ENCODE results near the gene IMMP1L.

IMMP1L gene

DNA sequence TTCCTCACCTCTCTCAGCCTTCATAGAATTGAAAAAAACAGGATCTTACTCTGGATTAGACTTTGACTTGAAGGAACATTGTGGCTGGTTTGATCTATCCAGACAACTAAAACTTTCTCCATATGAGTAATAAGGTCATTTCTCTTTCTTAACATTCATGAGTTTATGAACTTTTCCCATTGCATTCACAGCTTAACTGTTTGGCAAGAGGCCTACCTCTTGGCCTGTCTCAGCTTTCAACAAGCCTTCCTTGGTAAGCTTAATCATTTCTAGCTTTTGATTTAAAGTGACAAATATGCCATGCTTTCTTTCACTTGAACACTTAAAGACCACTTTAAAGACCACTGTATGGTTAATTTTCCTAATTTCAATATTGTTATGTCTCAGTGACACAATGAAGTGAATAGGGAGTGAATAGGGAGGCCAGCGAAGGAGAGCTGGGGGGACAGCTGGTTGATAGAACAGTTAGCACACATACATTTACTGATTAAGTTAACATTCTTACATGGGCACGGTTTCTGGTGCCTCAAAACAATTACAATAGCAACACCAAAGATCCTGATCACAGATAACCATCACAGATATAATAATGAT is 17.0 kb downstream of the IMMP1L start:
- TF ChIP-seq, protein P1, sequence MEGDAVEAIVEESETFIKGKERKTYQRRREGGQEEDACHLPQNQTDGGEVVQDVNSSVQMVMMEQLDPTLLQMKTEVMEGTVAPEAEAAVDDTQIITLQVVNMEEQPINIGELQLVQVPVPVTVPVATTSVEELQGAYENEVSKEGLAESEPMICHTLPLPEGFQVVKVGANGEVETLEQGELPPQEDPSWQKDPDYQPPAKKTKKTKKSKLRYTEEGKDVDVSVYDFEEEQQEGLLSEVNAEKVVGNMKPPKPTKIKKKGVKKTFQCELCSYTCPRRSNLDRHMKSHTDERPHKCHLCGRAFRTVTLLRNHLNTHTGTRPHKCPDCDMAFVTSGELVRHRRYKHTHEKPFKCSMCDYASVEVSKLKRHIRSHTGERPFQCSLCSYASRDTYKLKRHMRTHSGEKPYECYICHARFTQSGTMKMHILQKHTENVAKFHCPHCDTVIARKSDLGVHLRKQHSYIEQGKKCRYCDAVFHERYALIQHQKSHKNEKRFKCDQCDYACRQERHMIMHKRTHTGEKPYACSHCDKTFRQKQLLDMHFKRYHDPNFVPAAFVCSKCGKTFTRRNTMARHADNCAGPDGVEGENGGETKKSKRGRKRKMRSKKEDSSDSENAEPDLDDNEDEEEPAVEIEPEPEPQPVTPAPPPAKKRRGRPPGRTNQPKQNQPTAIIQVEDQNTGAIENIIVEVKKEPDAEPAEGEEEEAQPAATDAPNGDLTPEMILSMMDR (IDR thresholded peaks at IDR 0.05) = no peak

DNA sequence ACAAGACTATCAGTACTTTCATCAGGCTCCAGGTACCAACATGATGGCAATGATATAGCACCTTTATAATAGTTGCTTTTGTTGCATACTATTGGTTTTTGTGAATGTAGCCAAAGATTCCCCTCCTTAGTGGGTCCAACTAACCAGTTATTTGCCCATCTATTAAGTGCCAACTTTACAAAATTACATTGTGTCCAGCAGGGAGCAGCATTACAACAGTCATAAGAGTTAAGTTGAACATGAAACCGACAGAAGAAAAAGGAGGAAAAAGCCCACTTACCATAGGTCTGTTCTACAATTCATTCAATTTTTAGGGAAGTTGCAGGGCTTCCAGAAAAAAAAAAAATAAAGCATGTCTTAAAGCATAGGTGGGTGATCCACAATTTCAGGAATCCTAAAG is 21.6 kb downstream of the IMMP1L start:
- TF ChIP-seq, protein P1 (IDR thresholded peaks at IDR 0.05) = peak; percentile 55

DNA sequence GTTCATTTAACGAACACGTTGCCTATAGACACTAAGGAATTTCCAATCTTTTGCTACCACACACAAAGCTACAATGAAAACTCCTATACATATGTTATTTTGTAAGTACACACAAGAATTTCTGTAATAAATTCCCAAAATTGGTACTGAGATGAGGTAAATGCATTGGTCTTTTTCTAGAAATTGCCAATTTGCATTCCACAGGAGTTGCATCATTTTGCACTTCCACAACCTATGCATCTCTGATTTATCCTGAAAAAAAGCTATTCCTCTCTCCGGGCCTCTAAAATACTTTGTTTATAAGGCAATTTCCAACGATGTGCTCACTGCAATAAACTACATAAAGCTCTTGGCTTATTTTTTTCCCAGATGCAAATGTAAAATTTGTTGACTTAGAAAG is 24.9 kb downstream of the IMMP1L start:
- TF ChIP-seq, protein P1 (IDR thresholded peaks at IDR 0.05) = no peak

DNA sequence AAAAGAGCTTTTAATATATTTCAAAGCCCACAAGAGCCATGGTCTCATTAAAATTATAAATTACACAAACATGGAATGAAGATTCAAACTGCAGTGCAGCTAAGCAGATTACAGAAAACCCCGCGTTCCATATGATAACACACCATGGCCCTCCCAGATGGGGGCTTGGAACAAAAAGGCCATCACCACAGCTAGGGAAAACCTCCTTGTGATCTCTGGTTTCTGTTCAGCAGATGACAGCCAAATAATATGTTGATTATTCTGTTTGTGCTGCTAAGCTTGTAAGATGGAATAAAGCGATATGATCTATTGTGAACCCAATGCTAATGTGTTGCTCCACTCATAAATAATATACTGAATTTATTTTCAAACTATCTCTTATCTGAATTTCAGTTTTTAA is 28.5 kb downstream of the IMMP1L start:
- TF ChIP-seq, protein P1 (IDR thresholded peaks at IDR 0.05) = no peak

DNA sequence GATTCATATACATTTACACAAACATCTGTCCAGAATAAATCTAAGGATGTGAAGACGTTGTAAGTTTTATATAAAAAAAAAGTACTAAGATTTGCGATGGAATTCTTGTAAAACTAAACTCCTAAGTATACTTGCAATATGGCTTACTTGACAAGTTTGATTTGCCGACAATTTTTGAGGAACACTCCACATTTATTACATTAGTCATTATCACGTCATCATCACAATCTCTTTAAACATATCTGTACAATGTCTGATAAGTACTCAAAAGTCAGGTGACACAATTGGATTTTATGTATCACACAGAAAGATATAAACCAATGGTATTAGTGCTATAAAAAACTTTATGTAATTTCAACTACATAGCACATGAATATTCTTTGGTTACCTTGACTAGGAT is 30.4 kb downstream of the IMMP1L start:
- TF ChIP-seq, protein P1 (IDR thresholded peaks at IDR 0.05) = no peak

DNA sequence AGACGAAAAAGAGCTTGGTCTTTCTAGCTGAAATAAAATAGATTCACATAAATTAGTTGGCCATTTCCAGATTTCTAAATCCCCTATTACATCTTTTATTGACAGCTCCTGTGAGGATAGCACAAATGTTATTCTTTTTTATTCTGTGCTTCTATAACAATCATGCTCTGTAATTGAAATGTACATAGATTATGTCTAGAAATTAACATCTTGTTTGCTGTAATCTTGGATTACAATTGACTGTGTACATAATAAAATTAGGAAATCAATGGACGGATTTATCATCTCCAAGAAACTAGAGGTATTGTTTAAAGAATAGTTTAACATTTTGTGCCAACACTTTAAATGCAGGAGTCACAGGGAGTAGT is 31.2 kb downstream of the IMMP1L start:
- TF ChIP-seq, protein P1 (IDR thresholded peaks at IDR 0.05) = no peak

DNA sequence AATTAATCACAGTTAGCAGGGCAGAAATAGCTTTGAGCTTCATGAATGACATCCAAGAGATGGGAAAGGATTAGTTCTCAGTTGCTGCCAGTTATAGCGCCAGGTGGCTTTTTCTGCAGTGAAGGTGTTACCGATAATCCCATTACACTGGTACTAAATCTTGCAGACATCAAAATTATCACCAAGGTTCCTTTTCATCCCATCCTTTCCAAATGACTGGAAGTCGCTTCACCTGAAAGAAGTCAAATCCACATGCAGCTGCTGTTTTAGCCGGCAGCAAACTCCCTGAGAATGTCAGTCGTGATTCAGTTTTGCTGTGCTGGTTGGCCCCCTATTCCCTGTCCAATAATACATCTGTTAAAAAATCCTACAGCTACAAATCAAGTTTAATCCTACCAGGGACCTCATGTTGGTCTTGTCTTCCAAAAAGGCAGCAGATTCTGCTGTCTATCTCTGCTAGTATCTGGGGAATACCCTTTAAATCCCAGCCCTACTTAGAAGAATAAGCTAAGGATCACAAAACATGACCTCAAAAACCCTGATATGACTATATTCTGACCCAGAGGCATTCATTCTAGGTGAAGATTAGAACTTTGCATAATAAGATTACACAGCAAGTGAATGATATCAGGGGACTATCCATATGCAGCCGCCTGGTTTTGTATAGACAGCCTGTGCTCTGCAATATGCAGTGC is 31.7 kb downstream of the IMMP1L start:
- TF ChIP-seq, protein P1 (IDR thresholded peaks at IDR 0.05) = no peak

All from LNCAP (cell line).